HG03575 (cell line): ENCODE measurements around the gene MYL10.

Experiments
- ATAC-seq: cut with Tn5 transposase; IDR thresholded peaks from one replicate; pipeline ENCODE4 v1.9.1; 2021; ENCODE audit not compliant: unreplicated experiment, insufficient number of reproducible peaks, low FRiP score; ENCODE audit errors: extremely low read depth

Gene MYL10

GRCh38 chr7:101586906-101587677 is 42.0 kb downstream of the MYL10 start:
- ATAC-seq = no peak

GRCh38 chr7:101586078-101586905 is 42.8 kb downstream of the MYL10 start:
- no peak for ATAC-seq

- no peak for ATAC-seq
Observed at GRCh38 chr7:101582971-101583370, 46.1 kb downstream of the MYL10 start.

GRCh38 chr7:101581891-101582290 is 47.2 kb downstream of the MYL10 start:
- no peak for ATAC-seq

GRCh38 chr7:101580596-101580995 is 48.5 kb downstream of the MYL10 start:
- ATAC-seq = no peak

GRCh38 chr7:101578552-101578951 is 50.5 kb downstream of the MYL10 start:
- no peak for ATAC-seq

- no peak for ATAC-seq
Observed at GRCh38 chr7:101576998-101577397, 52.1 kb downstream of the MYL10 start.

- no peak for ATAC-seq
Observed at GRCh38 chr7:101575721-101576120, 53.4 kb downstream of the MYL10 start.

- no peak for ATAC-seq
Observed at GRCh38 chr7:101575168-101575567, 53.9 kb downstream of the MYL10 start.

- ATAC-seq = no peak
Observed at GRCh38 chr7:101572156-101572555, 56.9 kb downstream of the MYL10 start.

GRCh38 chr7:101567230-101567629 is 61.9 kb downstream of the MYL10 start:
- ATAC-seq = no peak

- no peak for ATAC-seq
Observed at GRCh38 chr7:101565601-101566209, 63.4 kb downstream of the MYL10 start.

- ATAC-seq = no peak
Observed at GRCh38 chr7:101564778-101565211, 64.3 kb downstream of the MYL10 start.

- ATAC-seq = no peak
Observed at GRCh38 chr7:101563943-101564777, 64.9 kb downstream of the MYL10 start.
